T-helper 2 cell treated with Interferon-gamma antibody and Interleukin-4, amounts not matched to agents 100 ng/mL and 5 ng/mL, for 36 hours (primary cell): ENCODE results near the gene PELI2. TPM values are rescaled to one million over a fixed set of nuclear protein-coding genes. Genes with fewer than 3 reads are reported as not detected.

ENCODE experiments used
- intact Hi-C: fragments of 100-400 bp; cut with micrococcal nuclease; formaldehyde crosslinking; loops from one replicate; pipeline ENCODE4 v1.15.1; 2023
- total RNA-seq: library from RNA; stranded (reverse); gene quantifications from 2 replicates; pipeline ENCODE4 v1.2.3, GENCODE V29; 2022

The PELI2 gene
- total RNA-seq, 1 donor from 2014 or later = 1.5 TPM

DNA sequence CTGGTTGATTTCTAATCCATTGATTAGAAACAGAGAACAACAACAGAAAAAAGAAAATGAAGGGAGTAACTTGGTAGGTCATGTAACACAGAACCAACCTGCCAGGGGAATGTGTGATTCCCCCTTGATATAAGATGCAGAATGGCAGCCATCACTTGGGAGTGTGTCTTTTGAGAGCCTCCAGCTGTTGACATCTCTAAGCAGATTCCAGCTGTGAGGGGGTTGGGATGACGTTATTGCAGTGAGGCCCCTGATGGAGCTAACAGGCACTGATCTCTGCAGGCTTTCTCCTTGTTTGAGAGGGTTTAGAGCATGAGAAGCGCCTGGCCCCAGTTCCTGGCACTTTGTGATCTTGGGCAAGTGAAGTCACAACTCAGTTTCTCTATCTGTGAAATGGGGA, 124.9 kb downstream of the PELI2 start:
- intact Hi-C loops = no loop called here

DNA sequence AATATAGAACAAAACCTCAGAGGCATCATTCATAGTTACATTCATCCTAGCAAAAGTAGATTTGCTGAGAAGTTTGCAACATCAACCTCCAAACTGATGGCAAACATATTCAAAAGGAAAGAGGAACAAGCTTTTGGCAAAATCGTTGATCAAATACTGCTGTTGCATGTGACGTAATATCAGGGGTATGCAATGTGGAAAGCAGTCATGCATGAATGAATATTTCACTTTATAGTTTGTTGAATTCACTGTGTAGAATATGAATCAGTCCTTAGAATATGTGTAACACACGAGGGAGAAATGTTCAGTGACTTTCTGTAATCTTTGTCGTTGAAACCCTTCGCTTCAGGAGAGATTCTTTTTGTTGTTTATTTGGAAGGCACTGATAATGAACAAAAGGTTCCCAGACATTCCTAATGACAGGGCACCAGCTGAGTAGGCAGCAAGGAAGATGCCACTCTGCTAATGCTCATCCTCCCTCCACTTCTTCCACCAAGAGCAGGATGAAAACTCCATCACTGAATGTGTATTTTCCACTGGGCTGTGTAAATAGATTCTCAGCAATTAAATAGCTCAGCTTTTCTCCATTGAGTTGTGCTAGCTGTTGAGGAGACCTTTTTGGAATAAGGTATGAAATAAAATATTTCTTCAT, 126.1 kb downstream of the PELI2 start:
- intact Hi-C loops = no loop called here

DNA sequence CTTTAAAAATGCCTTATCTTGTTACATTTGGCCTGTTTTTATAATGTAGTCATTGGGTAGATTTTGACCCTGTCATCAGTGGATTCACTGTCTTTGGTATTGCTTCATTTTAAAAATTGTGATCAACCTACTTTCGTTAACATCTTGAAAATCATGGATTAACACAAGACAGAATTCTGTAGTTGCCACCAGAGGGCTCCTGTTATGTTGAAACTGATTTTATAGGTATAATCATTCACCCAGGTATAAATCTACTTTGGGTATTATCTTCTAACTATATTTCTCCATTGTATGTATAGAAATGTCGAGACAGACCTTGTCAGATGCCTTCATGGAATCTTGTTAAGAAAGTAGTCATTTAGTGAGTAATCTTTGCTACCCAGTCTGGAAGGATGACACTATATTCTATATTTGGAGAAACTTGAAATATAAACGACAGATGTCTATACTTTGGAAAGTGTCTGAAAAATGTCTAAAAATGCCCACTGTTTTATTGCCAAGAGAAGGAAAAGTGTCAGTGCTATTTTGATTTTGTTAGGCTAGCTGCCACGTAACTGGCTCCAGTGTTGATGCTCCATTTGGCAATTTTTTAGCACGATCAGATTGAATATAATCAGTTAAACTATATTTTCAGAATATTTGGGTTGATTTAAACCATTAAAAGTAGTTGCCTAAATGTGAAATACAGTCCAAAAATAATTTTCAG, 129.4 kb downstream of the PELI2 start:
- intact Hi-C loops = loop anchor here (5.0 kb wide), 1 partner anchor 95 kb away; no protein-coding TSS in a partner anchor

DNA sequence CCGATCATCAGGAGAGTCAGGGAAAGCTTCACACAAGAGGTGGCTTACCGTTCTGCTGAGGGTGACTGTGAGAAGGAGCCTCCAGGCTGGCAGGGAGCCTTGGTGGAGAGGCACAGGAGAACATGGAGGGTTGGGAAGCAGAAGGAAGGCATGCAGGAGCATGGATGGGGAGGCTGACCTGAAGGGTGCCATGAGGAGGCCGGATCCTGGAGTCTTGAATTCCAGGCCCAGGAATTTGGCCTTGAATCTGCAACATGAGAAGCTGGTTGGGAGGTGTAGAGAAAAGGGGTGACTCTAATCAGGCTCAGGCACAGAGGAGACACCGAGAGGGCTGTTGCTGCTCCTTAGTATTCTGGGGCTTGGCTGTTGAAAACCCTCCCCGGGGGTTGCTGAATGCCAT, 130.2 kb downstream of the PELI2 start:
- intact Hi-C loops = loop anchor here (5.0 kb wide), 1 partner anchor 94 kb away; no protein-coding TSS in a partner anchor

DNA sequence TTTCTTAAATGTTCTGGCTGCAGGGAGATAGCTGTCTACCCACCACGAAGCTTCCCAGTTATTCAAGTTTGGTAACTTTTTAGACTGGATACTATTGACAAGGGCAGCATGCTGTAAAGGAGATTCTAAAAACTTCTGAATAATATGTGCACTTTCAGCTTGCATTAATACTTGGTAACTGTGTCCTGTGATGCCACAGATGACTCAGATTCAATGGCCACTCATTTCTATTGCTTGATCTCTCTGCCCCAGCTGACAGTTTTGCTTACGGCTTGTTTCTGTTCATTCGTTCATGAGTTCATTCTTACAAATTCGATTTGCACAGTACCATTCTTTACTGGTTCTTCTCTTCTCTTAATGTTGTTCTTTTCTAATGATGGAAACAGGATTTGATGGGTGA, 142.8 kb downstream of the PELI2 start:
- intact Hi-C loops = no loop called here

DNA sequence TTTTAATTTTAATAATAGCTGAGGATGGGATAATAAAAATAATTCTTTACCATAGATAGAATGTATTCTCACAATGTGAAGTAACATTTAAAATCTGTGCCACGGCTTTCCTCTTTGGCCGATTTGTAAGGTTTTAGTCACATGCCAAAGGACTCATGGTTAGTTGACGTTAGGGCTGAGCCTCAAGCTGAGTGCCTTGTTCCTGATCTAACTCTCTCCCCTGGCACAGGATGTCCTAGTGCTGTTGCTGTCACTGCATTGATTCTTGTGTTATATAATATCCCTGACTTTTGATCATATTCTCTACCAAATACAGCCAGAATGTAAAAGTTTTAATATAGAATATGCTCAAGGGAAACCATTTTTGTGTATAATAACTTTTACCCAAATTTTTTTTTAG, 144.3 kb downstream of the PELI2 start:
- intact Hi-C loops = no loop called here

DNA sequence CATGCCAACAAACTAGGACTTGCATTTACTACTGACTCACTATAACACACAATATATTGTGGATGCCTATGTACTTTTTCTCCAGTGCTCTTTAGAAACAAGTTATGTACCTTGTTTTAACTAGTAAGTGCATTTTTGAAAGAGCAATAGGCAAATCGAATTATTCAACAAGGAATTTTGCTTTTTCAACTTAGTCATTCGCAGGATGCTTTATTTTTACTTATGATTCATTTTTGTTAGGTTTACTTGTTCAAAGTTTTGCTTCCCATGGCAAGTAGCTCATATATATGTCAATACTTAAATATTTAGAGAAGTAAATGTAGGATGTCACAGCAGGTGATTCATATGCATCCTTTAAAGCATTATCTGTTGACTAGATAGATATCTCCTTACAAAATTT, 149.8 kb downstream of the PELI2 start:
- intact Hi-C loops = no loop called here

DNA sequence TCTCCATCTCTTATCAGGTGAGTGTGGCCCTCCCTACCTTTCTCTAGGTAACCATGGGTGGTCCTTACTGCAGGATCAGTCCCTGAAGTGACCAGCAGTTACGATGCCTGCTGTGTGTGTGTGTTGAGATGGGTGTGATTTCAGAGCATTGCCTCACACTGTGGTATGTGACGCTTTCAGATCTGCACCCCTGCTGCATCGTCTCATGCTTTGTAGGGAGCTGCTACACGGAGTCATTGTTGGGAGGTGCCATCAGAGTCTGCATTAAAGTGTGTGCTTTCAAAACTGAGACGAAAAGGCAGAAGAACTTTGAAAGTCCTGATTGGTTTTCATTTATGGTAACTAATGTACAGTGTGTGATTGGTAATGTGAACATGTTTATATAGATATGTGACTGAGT, 150.5 kb downstream of the PELI2 start:
- intact Hi-C loops = no loop called here

DNA sequence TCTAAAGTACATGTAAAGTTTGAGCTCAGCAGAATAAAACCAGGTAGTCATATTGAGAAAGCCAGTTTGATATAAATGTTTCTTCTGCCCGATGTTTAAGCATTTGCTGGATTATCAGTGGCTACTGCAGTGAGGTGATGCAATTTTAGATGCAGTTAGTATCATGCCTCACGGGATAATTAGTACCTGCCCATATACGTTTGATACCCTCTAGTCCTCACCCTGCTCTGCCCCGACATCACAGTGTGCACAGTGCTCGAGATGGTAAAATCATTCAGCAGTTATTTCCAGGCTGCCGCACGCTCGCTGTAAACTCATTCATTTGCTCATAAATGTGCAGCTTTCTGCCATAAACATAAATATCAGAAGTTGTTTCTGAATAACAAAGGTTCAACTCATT, 152.7 kb downstream of the PELI2 start:
- intact Hi-C loops = no loop called here

DNA sequence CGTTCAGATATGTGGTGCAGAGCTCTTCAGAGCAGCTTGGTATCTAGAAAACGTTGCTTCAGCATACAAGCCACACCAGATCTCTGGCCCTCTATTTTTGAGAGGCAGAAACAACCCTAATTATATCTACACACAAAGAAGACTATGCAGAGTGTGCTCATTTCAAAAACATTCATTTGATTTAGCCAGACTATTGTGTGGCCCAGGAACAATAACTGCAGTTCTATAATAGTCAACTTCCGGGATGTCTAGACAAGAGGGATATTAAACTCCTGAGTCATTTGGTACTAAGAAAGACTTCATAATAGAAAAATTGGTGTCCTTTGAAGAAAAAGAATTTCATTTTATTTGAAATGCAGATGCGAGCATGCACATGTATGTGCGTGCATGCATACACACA, 153.8 kb downstream of the PELI2 start:
- intact Hi-C loops = no loop called here

DNA sequence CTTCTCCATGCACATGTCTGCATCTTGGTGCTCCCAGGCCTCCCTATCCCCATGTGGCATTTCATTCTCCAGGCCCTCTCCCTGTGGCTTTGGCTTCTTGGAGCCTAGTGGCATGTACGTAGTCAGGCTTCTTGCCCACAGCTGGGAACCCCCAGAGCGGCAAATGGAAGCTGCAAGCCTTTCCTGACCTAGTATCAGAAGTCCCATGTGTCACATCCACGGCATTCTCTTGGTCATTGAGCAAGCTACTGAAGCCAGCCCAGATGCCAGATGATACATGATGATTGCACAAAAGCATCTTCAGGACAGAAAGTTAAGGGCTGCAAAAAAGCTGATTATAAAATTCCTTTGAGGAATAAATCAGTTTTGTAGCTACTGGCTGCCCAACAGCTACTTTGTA, 154.9 kb downstream of the PELI2 start:
- intact Hi-C loops = no loop called here

DNA sequence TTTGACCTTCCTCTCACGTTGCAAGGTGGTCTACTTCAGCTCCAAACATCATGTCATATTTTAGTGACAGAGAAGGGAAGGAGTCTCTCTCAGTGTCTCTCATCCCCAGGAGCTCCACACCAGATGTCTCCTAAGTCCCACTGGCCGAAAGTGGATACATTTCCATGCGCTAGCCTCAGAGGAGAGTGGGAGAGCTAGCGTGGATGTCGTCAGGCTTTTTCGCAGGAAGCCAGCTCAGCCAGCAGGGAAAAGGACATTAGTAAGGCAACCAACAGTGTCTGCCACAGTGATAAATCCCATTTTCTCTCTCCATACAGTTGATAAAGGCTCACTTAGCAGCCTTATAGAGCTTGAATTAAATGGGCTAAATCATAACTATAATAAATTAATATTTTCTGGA, 155.7 kb downstream of the PELI2 start:
- intact Hi-C loops = no loop called here

DNA sequence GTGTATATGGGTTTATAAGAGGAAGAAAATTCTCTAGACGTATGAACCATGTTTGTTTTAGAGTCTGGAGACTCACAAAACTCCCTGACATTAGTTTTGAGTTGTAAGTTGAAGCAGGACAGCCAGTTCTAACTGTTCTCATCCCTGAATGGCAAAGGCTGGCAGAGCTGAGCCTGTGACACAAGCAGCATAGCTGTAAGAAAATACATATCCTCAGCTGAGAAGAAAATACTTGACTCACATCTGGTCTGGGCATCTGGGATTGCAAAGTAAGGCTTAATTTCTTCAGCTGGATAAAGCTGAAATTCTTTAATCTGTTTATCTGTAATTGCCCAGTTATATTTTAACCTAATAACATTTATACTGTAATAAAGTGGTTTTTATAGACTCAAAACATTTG, 156.3 kb downstream of the PELI2 start:
- intact Hi-C loops = no loop called here

DNA sequence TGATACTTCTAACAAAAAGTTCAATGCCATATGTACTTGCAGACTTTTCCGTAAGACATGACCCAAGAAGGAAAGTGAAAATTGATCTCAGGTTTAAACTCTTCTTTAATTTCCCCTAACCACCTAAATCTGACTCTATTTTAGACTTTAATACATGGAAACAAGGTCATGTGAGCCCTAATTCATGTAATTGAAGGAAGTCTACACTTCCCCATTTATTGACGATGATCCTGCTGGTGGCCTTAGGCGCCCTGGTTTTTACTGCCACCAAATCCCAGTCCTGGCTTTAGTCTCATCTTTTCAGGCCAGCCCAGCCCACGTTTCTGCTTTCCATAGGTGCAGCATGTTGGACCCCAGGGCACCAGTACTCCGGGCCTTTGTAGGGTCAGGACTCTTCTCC, 157.9 kb downstream of the PELI2 start:
- intact Hi-C loops = no loop called here

DNA sequence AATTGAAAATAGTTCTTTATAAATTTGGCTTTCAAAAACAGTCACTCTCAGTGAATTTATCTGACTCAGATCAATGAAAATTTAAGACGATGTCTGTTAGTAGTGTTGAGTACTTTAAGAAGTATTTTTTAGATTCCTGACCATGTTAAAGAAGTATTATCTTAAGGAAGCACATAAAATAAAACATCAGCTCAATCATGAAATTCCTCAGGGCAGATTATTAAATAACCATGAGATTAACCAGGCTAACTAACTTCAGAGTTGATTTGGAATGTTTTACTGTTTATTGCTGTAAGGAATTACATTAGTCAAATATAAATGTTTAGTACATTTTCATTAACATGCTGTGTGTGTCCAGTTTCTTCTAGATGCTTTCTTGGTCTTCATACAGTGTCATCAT, 160.2 kb downstream of the PELI2 start:
- intact Hi-C loops = no loop called here

DNA sequence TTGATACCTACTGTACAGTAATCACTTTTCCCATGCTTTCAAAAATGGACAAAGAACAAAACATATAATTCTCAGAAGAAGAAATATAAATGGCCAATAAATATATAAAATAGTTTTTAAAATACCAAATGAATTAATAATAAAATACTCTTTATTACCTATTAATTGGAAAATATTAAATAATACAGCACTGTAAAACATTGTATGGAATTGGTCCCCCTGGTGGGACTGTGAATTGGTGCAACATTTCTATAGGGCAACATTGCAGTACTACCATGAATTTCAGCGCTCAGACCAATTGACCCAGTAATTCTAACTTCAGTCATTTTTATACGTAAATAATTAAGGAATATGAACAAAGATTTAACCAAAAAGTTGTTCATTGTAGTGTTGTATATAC, 162.6 kb downstream of the PELI2 start:
- intact Hi-C loops = no loop called here

DNA sequence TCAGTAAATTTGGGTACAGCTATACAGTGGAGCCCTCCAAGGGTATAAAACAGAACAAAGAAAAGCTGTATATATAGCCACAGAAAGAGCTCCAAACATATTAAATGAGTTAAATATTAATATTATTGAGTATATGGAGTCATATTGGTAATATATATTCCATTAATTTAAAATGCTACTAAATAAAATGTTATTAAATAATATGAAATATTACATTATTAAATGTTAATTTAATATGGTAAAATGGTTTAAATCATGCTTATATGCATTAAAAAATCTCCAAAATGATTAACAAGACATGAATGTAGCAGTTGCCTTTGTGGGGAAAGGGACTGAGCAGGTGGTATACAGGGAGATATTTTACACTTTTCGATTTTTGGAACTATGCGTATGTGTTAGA, 164.0 kb downstream of the PELI2 start:
- intact Hi-C loops = no loop called here

DNA sequence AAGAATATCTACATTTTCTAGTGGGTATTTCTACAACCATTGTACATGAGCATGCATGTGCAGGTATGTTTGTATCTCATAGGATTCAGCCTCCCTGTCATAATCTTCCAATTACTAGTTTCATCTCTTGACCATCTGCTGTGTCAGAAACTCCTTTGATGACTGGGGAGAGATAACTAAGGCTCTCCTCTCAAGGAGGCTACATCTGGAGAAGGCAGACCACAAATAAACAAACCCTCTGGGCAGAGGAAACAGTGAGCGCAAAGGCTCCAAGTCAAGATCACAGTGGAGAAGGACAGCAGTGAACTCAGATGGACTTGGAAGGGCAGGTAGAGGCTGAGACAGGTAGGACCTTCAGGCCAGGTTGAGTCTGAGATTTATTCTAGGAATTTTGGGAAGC, 166.4 kb downstream of the PELI2 start:
- intact Hi-C loops = no loop called here

DNA sequence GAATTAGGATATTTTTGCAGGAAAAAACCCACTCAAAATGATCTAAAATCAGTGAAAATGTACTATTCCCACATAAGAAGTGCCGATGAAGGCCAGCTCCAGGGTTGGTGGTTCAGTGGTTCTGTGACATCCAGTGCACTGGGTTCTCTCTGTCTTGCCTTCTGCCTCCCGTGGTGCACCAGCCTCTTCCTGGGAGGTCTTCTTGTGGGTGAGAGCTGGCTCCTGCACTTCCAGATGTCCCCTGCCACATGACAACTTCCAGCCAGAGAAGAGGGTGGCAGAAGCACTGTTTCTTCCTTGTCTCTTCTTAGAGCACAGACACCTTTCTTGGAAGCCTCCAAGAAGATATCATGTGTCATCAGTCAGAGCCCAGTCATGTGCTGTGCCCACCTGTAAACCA, 170.9 kb downstream of the PELI2 start:
- intact Hi-C loops = no loop called here

DNA sequence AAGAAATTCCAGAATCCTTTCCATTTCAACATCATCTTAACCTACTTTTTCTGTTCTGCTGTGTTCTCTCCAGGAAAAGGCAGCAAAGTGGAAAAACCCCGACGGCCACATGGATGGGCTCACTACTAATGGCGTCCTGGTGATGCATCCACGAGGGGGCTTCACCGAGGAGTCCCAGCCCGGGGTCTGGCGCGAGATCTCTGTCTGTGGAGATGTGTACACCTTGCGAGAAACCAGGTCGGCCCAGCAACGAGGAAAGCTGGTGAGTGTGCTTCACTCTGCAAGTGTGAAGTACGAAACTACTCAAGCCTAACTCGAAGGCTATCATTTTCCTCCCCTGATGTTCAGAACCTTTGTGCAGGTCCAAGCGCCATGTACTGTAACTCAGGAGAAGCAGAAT, 172.0 kb downstream of the PELI2 start:
- intact Hi-C loops = no loop called here

DNA sequence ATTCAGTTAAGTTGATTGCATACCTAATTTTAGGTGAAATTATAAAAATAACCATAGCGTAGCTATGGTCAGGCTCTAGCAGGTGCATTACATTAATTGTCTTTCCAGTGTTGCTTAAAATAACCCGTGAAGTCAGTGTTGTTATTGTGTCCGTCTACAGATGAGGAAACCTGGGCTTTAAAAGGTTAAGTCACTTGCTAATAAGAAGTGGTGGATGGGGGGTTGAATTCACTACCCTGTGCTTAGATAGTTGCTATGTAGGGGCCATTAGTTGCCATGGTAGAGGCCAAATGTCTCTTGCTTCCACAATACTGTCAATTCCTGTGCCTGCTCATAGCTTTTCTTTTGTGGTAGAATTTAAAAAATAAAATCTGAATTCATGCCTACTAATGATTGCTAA, 174.8 kb downstream of the PELI2 start:
- intact Hi-C loops = no loop called here

DNA sequence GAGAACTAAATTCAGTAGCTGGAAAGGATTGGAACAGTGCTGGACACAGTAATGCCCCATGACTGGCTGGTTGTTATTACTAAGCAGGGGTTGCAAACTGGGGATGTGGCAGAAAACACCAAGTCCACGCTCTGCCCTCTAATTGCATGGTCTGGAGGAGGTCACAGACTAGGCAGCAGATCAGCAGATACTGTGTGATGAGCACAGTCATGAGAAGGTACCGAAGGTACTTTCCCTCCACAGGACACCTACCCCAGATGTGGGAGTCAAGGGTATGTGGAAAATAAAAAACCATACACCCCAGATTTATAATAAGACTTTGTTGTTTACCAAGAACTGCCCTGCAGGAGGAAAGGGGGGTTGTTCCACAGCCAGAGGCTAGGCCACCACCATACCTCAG, 175.3 kb downstream of the PELI2 start:
- intact Hi-C loops = no loop called here

DNA sequence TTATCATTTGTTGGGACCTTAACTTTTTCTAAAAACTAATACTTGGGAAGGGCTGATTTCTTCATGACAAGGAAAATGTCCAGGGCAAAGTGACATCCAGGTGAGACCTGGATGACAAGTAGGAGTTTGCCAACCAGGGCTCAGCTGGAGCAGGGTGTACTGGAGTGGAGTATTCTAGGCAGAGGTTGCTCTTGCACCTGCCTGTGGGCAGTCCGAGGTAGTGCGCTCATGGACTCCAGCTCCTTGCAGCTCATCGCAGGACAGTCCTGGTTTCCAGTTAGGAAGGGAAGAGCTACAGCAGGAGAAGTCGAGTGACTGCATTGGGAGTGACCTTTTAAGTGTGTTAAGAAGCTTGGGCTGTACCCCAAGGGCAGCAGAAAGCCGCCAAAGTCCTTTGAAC, 175.9 kb downstream of the PELI2 start:
- intact Hi-C loops = no loop called here
